K562 (cell line): ENCODE measurements around the gene DPM2. TPM values are rescaled to one million over a fixed set of nuclear protein-coding genes. Genes with fewer than 3 reads are reported as not detected.

ENCODE experiments used
- ATAC-seq: fragments of 200-7000 bp; cut with Tn5 transposase; 3 replicates; pipeline ENCODE4 v1.9.1; 2020; ENCODE audit warnings: moderate library complexity
- BruUV-seq: library from RNA; stranded (reverse); fragments of 400-500 nt; replicated peaks from 2 replicates; lab custom pipeline; 2021; lab: Mats Ljungman, UMichigan
- CTCF ChIA-PET: fragments of 300-600 bp; formaldehyde crosslinking; extraction: SDS; loops from one replicate; lab custom pipeline; 2021; ENCODE audit warnings: low intra/inter-chr PET ratio; lab: Yijun Ruan, JAX
- POLR2A ChIA-PET: fragments of 300-600, 350-650 bp; sonication (Branson Sonifier 250); formaldehyde crosslinking; extraction: SDS; loops from one replicate; lab custom pipeline; 2021; ENCODE audit warnings: antibody characterized with exemption, inconsistent platforms; lab: Yijun Ruan, JAX
- DNase-seq, 4 experiments: peaks; one replicate each; pipeline versions ENCODE4 v3.0.0 to v3.0.0-alpha.2; 2011 to 2018; ENCODE audit warnings: low spot score in 3 of 4, mixed read lengths in 3 of 4; ENCODE audit errors: extremely low read depth in 1 of 4
- FAIRE-seq: peaks from 2 replicates; lab custom pipeline; 2011; peaks lifted over from hg19 to GRCh38; lab: Jason Lieb, UNC
- H2AFZ ChIP-seq: 2 replicates; pipeline ENCODE4 v1.6.0; 2011; ENCODE audit warnings: low read depth, low read length, control low read depth, inconsistent platforms
- H3K27ac ChIP-seq: fragments of 200-600 bp; 3 replicates; pipeline ENCODE4 v1.8.0; 2011; ENCODE audit warnings: low read depth, mild to moderate bottlenecking, control low read depth, inconsistent platforms, low read length, moderate library complexity, mixed read lengths; ENCODE audit errors: extremely low read depth
- H3K27me3 ChIP-seq, 2 experiments: fragments of 300-600 bp in 1 of 2; 2 replicates in 1 of 2; 3 replicates in 1 of 2; pipeline versions ENCODE4 v1.6.0 to v1.8.0; 2011; ENCODE audit warnings: inconsistent platforms in 2 of 2, low read length in 2 of 2, mild to moderate bottlenecking in 1 of 2, mixed read lengths in 1 of 2, moderate library complexity in 1 of 2; ENCODE audit not compliant: control insufficient read depth in 2 of 2, insufficient read depth in 2 of 2
- H3K36me3 ChIP-seq: fragments of 300-600 bp; 3 replicates; pipeline ENCODE4 v1.8.0; 2011; ENCODE audit warnings: mild to moderate bottlenecking, low read length, inconsistent platforms; ENCODE audit not compliant: control insufficient read depth, insufficient read depth
- H3K4me1 ChIP-seq, 2 experiments: fragments of 200-600 bp in 1 of 2; replicated peaks in 1 of 2; 2 replicates in 1 of 2; 3 replicates in 1 of 2; pipeline versions ENCODE4 v1.5.1 to v1.8.0; 2011; ENCODE audit warnings: inconsistent platforms in 2 of 2, low read length in 2 of 2, mild to moderate bottlenecking in 1 of 2, mixed read lengths in 1 of 2, moderate library complexity in 1 of 2; ENCODE audit not compliant: control insufficient read depth in 2 of 2, insufficient read depth in 2 of 2
- H3K4me2 ChIP-seq: 2 replicates; pipeline ENCODE4 v1.6.1; 2011; ENCODE audit warnings: low read length, control low read depth, inconsistent platforms, mixed read lengths; ENCODE audit not compliant: insufficient read depth
- H3K4me3 ChIP-seq: fragments of 200-600 bp; sonication (generic), shearing (Covaris generic); 2 replicates; pipeline ENCODE4 v1.5.1; 2016; ENCODE audit warnings: control low read depth, inconsistent platforms
- H3K79me2 ChIP-seq: fragments of 200-600 bp; 3 replicates; pipeline ENCODE4 v1.8.0; 2011; ENCODE audit warnings: low read length, inconsistent platforms; ENCODE audit not compliant: control insufficient read depth, insufficient read depth
- H3K9ac ChIP-seq, 2 experiments: 2 replicates each; pipeline versions ENCODE4 v1.6.0 to v1.6.1; 2011; ENCODE audit warnings: low read depth in 2 of 2, low read length in 2 of 2, control low read depth in 1 of 2, inconsistent platforms in 1 of 2, mild to moderate bottlenecking in 1 of 2, mixed read lengths in 1 of 2; ENCODE audit not compliant: insufficient read depth in 1 of 2
- H3K9me1 ChIP-seq: one replicate; pipeline ENCODE4 v1.6.0; 2011; ENCODE audit warnings: inconsistent platforms, mild to moderate bottlenecking, low read length, moderate library complexity; ENCODE audit not compliant: control insufficient read depth, insufficient read depth
- H3K9me3 ChIP-seq: replicated peaks from 2 replicates; pipeline ENCODE4 v1.5.1; 2011; ENCODE audit warnings: low read depth, low read length, inconsistent platforms; ENCODE audit not compliant: control insufficient read depth, insufficient read depth
- H4K20me1 ChIP-seq: replicated peaks from 2 replicates; pipeline ENCODE4 v1.6.1; 2011; ENCODE audit warnings: low read length, inconsistent platforms, mixed read lengths; ENCODE audit not compliant: control insufficient read depth, insufficient read depth
- MAFF ChIP-seq: IDR thresholded peaks from 2 replicates; pipeline ENCODE4 v1.6.1; 2012; ENCODE audit warnings: low read length, improper control_type of control experiment
- MAFK ChIP-seq: IDR thresholded peaks from 2 replicates; pipeline ENCODE4 v1.6.1; 2011; ENCODE audit warnings: low read length, improper control_type of control experiment
- NR4A1 ChIP-seq, 2 experiments: fragments of 250-450 bp in 1 of 2; fragments of 450-650 bp in 1 of 2; sonication (Bioruptor Pico) in 1 of 2; IDR thresholded peaks; 2 replicates each; pipeline versions ENCODE4 v1.4.0 to v1.6.1; 2016 to 2020; ENCODE audit warnings: mild to moderate bottlenecking in 2 of 2, missing compliant biosample characterization in 1 of 2, missing genetic modification characterization in 1 of 2, moderate library complexity in 1 of 2
- RBFOX2 ChIP-seq: fragments of 200-400 bp; formaldehyde crosslinking; IDR thresholded peaks from 2 replicates; pipeline ENCODE4 v1.6.1; 2017; ENCODE audit warnings: low read depth, mild to moderate bottlenecking, low read length, moderate library complexity
- WGBS: fragments of 100-300 bp; shearing (Covaris generic); methylation state at CpG from one replicate; pipeline ENCODE4 v1.1.6; 2016; ENCODE audit warnings: low coverage, mixed read lengths; ENCODE audit not compliant: insufficient coverage; ENCODE audit errors: missing lambda C conversion rate; 5-methylcytosine and 5-hydroxymethylcytosine counted together
- in situ Hi-C: fragments of 300-500 bp; cut with MboI; formaldehyde crosslinking; loops from 4 replicates; pipeline ENCODE4 v1.15.0; 2018; ENCODE audit warnings: inconsistent platforms, mixed read lengths
- intact Hi-C: fragments of 100-400 bp; cut with micrococcal nuclease; formaldehyde crosslinking; loops from 2 replicates; pipeline ENCODE4 v1.14.2; 2022
- polyA plus RNA-seq, 8 experiments: library from polyadenylated mRNA; depleted of rRNA in 4 of 8; stranded (reverse) in 5 of 8; unstranded in 3 of 8; fragments of >200 nt; fragmentation: Nextera tagmentation in 2 of 8; fragmentation: Illumina TruSeq in 1 of 8; extraction: Ambion mirVana in 2 of 8; extraction: Trizol in 1 of 8; gene quantifications; 2 replicates each; pipeline versions ENCODE4 v1.2.1 to v1.2.3, GENCODE V29; 2011 to 2014; ENCODE audit warnings: inconsistent platforms in 1 of 8, missing spikeins in 1 of 8
- total RNA-seq, 7 experiments: library from RNA; depleted of rRNA in 6 of 7; stranded (reverse); fragments of >200 nt in 6 of 7; fragmentation: Illumina TruSeq in 2 of 7; extraction: Trizol in 2 of 7; gene quantifications; 2 replicates each; pipeline versions ENCODE4 v1.2.1 to v1.2.3, GENCODE V29; 2011 to 2021; ENCODE audit warnings: low replicate concordance in 1 of 7

The DPM2 gene
- total and polyA plus RNA-seq, 9 of the 15 experiments (the other 6 are each of a cell fraction or from before 2014, with no cell fraction given), result 43.5 to 126 (median 71.1) TPM

GRCh38 chr9:127897193-127897692, 40.4 kb downstream of the DPM2 start (continued):
- TF ChIP-seq NR4A1 (CRISPR knock-in tag; IDR thresholded peaks at IDR 0.05), result no peak
- no peak for TF ChIP-seq NR4A1 (tag; IDR thresholded peaks at IDR 0.05)

DNA sequence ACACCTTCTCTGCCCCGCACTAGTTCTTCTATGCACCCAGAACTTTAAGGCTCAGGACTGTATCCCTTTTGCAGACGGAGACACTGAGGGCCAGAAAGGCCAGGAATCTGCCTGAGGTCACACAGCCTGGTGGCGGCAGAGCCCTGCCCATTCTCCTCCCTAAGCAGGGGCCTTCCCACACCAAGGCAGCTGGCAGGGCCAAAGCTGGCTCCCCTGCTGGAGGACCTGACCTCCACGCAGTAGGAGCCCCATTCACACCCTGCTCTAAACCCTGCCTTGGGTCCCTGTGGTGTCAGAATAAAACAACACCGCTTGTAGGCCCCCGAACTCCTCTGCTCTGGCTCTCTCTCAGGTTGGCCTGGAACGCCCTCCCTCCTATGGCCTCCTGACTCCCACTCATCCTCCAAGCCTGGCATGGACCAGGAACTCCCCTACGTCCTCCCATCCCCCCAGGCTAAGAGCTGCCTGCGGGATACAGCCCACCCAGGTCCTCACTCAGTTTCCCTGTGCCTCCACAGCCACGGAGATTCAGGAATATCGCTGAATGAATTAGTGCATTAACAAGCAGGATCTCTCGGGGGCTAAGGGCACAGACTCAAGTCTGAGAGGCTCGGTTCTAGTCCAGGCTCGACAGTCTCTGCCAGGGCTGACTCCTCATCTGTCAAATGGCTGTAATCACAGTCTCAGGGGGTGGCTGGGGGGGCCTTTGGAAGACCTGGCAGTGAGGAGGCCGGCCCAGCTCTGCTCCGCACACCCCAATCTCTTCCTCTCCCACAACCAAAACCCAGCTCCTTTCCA, 41.1 kb downstream of the DPM2 start:
- Histone ChIP-seq H3K9ac (peak overlapping the region in 1 of 2 experiments; percentile 84; a peak in 2 of 4 replicates), H3K79me2 (peaks cover 27% of the 10 kb centered on the region), H3K27ac (peak overlapping the region; percentile 58), H2AFZ (no peak overlapping the region), H3K4me1 (peaks cover 11 to 37% of the 10 kb centered on the region in 2 experiments), H3K4me2 (peak overlapping the region; percentile 51), H3K9me1 (no peaks in the 10 kb centered on the region), H3K4me3 (no peak overlapping the region; the same call in 1 of the 2 replicates), H3K9me3 (peaks cover 4% of the 10 kb centered on the region), H3K27me3 (no peaks in the 10 kb centered on the region), H4K20me1 (no peaks in the 10 kb centered on the region; the same call in 1 of the 2 replicates), H3K36me3 (peaks cover 52% of the 10 kb centered on the region)
- 82% methylated on average over 16 of the region's 16 CpGs for WGBS
- DNase-seq, result no peak
- CTCF ChIA-PET, result no interaction called here
- ATAC-seq, result no peak
- in situ Hi-C loops (no loop called here), intact Hi-C loops (loop anchor here (2.0 kb wide), 1 partner anchor 20 kb away; the partner anchor contains the start of gene ST6GALNAC4)
- POLR2A ChIA-PET, result interaction anchor here (0.6 to 2.9 kb wide), 9 partner anchors 8 to 155 kb away, joined by 3 to 12 read pairs (median 3); no protein-coding TSS in a partner anchor
- no TSS peak for BruUV-seq
- TF ChIP-seq MAFF (no peak), MAFK (no peak), RBFOX2 (peak; percentile 13; the same call in 1 of the 2 replicates)
- no peak for FAIRE-seq
